Prostate gland (tissue), 2 donors: ENCODE data around the gene LHX4.

ENCODE experiments used
- CTCF ChIP-seq, 4 experiments: fragments of 200-600 bp in 2 of 4; fragments of 450-650 bp in 2 of 4; sonication (generic) in 2 of 4; IDR thresholded peaks; 1 replicate in 3 of 4; 2 replicates in 1 of 4; pipeline ENCODE4 v1.5.1; 2016 to 2019; ENCODE audit warnings: antibody characterized with exemption in 4 of 4, mild to moderate bottlenecking in 2 of 4, moderate library complexity in 2 of 4
- POLR2A ChIP-seq: fragments of 450-650 bp; IDR thresholded peaks from one replicate; pipeline ENCODE4 v1.6.1; 2016; ENCODE audit warnings: antibody characterized with exemption, mild to moderate bottlenecking
- POLR2AphosphoS5 ChIP-seq: sonication (generic); formaldehyde crosslinking; IDR thresholded peaks from one replicate; pipeline ENCODE4 v1.6.1; 2017; ENCODE audit warnings: antibody characterized with exemption

GRCh38 chr1:180309338-180309737 lies 79.3 kb downstream of the LHX4 start:
- TF ChIP-seq CTCF (IDR thresholded peaks at IDR 0.05) (no peak), POLR2A (no peak), POLR2AphosphoS5 (no peak)
